AML-193 (cell line): ENCODE results near the gene PIAS1.
"Not testable (repeated sequence)": the region's sequence is repeated elsewhere in the genome, so short reads cannot be mapped to it uniquely, and the experiment has no call there.

Experiments
- DNase-seq, 2 experiments: peaks; one replicate each; lab custom pipeline; 2025; lab: John Stamatoyannopoulos, UW

Gene PIAS1

GRCh38 chr15:68034719-68035293, 19.3 kb upstream of the PIAS1 start:
- no peak for DNase-seq

GRCh38 chr15:68038246-68038645, 15.9 kb upstream of the PIAS1 start:
- no peak for DNase-seq

GRCh38 chr15:68040144-68040543, 14.0 kb upstream of the PIAS1 start:
- DNase-seq: no peak

GRCh38 chr15:68042156-68042854, 11.8 kb upstream of the PIAS1 start:
- no peak for DNase-seq

- no peak for DNase-seq
These were observed 11.3 kb upstream of the PIAS1 start for GRCh38 chr15:68042855-68043222.

- no peak for DNase-seq
These were observed 8.5 kb upstream of the PIAS1 start for GRCh38 chr15:68045289-68046265.

GRCh38 chr15:68047826-68048225, 6.3 kb upstream of the PIAS1 start:
- DNase-seq: no peak

GRCh38 chr15:68051109-68051508, 3.0 kb upstream of the PIAS1 start:
- peak; percentile 33 to 40 for DNase-seq

- DNase-seq: no peak
These were observed 2.2 kb upstream of the PIAS1 start for GRCh38 chr15:68051907-68052306.

GRCh38 chr15:68052431-68052830, 1.7 kb upstream of the PIAS1 start:
- DNase-seq: no peak

- DNase-seq: no peak
These were observed 1.1 kb upstream of the PIAS1 start for GRCh38 chr15:68053001-68053400.

GRCh38 chr15:68054628-68055223, 611 bp downstream of the PIAS1 start:
- DNase-seq: peak; percentile 17 to 36

- DNase-seq: peak in 1 of 2 experiments; percentile 32
These were observed 1.1 kb downstream of the PIAS1 start for GRCh38 chr15:68055224-68055705.

- DNase-seq: no peak
These were observed 2.2 kb downstream of the PIAS1 start for GRCh38 chr15:68056097-68056865.

- DNase-seq: no peak
These were observed 2.9 kb downstream of the PIAS1 start for GRCh38 chr15:68057034-68057433.

GRCh38 chr15:68057758-68058157, 3.6 kb downstream of the PIAS1 start:
- no peak for DNase-seq

GRCh38 chr15:68058970-68059369, 4.9 kb downstream of the PIAS1 start:
- not testable (repeated sequence) for DNase-seq

- no peak for DNase-seq
These were observed 5.5 kb downstream of the PIAS1 start for GRCh38 chr15:68059630-68060029.

- DNase-seq: no peak
These were observed 7.1 kb downstream of the PIAS1 start for GRCh38 chr15:68061171-68061570.

GRCh38 chr15:68061602-68062001, 7.5 kb downstream of the PIAS1 start:
- DNase-seq: no peak

- no peak for DNase-seq
These were observed 8.1 kb downstream of the PIAS1 start for GRCh38 chr15:68062214-68062613.
